Activated effector memory CD4-positive, alpha-beta T cell treated with anti-CD3 and anti-CD28 coated beads, Interleukin-2, amount 50 U/mL, for 16 hours (primary cell): ENCODE measurements around the gene RILPL1.
"Not testable (repeated sequence)": the region's sequence is repeated elsewhere in the genome, so short reads cannot be mapped to it uniquely, and the experiment has no call there.

ENCODE experiments used
- DNase-seq: peaks from one replicate; pipeline ENCODE4 v3.0.0-alpha.2; 2020

RILPL1 gene

DNA sequence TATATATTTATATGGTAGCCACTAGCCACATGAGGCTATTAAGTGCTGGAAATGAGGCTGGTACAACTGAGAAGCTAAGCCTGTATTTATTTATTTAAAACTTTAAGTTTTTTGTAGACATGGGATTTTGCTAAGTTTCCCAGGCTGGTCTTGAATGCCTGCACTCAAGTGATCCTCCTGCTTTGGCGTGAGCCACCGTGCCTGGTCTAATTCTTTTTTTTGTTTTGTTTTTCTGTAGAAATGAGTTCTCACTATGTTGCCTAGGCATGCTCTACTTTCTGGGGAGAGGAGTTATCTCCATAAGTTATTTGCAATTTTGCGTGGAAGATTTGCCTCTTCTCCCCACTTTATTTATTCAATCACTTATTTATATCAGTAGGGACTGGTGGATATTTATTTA, 80.4 kb downstream of the RILPL1 start:
- no peak for DNase-seq

DNA sequence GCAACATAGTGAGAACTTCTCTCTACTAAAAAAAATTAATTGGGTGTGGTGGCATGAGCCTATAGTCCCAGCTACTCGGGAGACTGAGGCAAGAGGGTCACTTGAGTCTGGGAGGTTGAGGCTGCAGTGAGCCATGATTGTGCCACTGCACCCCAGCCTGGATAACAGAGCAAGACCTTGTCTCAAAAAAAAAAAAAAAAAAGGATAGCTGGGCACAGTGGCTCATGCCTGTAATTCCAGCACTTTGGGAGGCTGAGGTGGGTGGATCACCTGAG, 81.3 kb downstream of the RILPL1 start:
- DNase-seq: not testable (repeated sequence)

DNA sequence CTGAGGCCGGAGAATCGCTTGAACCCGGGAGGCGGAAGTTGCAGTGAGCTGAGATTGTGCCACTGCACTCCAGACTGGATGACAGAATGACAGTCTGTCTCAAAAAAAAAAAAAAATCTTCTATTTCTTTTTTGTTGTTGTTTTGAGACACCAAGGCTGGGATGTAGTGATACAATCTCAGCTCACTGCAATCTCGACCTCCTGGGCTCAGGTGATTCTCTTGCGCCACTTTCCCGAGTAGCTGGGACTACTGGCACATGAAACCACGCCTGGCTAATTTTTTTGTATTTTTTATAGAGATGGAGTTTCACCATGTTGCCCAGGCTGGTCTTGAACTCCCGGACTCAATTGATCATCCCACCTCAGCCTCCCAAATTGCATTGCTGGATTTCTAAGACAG, 82.9 kb downstream of the RILPL1 start:
- DNase-seq: no peak

DNA sequence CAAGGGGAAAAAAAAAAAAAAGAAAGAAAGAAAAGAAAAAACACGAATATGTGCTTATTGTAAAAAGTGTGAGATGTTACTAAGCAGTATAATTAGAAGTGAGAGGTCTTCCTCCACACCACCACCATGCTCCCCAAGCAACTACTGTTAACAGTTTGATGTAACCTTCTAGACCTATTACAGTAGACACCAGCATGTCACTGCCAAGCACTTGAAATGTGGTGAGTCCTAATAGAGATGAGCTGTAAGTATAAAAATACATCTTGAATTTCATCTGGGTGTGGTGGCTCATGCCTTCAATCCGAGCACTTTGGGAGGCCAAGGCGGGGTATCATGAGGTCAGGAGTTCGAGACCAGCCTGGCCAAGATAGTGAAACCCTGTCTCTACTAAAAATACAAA, 83.7 kb downstream of the RILPL1 start:
- DNase-seq: no peak

DNA sequence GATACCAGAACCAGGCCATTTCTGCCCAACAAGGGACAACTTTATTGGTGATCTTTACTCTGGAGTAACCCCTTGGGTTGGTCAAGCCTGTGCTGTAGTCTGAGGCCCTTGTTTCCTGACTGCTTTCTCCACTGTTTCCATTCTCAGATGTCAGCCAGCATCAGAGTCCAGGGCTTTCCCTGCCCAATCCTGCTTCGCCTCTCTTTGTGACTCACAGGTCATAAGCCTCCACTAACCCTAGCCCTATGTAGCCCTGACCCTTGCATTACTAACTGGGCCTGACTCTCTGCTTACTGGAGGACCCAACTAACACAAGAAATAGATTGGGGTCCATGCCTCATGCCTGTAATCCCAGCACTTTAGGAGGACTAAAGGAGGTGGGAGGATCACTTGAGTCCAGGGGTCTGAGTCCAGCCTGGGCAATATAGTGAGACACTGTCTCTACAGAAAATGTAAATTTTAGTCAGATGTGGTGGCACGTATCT, 84.2 kb downstream of the RILPL1 start:
- no peak for DNase-seq

DNA sequence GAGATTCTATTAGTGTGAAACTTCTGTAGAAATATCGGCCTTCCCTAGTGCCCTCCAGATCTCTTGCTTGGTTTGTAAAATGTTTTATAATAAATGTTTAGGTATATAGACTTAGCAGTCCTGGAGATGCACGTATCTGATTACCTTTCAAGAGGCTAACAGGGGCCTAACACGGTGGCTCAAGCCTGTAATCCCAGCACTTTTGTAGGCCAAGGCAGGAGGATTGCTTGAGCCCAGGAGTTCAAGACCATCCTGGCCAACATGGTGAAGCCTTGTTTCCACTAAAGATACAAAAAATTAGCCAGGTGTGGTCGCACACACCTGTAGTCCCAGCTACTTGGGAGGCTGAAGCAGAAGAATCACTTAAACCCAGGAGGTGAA, 87.2 kb downstream of the RILPL1 start:
- no peak for DNase-seq

DNA sequence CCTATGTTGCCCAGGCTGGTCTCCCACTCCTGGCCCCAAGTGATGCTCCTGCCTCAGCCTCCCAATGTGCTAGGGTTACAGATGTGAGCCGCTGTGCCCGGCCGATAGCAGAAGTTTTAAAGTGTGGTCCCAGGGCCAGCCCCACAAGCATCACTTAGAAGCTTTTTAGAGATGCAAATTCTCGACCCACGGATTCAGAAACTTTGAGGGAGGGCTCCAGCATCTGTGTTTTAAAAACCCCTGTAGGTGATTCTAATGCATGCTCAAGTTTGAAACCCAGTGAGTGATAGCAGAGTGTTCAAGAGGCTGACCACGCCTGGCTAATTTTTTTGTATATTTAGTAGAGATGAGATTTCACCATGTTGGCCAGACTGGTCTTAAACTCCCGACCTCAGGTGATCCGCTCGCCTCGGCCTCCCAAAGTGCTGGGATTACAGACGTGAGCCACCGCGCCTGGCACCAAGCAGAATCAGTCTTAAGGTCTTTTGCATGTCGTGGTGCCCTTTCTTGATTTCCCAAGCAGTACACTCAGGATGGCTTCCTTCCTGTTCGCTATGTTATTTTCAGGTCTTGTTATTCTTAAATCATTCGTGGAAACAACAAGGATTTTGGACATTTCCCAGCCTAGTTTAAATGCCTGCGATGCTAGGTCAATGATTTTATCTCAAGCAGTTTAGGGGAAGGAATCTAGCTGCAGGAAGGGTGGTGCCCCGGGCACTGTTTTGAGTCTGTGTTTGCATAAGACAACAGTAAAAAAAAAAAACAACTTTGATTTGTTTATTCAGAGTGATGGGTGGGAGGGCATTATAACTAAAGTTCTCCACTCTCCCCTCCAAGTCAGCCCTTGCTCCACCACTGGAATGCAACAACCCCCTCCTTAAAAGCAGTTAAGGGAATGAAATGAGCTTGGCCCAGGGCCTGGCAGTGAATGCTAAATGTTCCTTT, 87.9 kb downstream of the RILPL1 start:
- no peak for DNase-seq

DNA sequence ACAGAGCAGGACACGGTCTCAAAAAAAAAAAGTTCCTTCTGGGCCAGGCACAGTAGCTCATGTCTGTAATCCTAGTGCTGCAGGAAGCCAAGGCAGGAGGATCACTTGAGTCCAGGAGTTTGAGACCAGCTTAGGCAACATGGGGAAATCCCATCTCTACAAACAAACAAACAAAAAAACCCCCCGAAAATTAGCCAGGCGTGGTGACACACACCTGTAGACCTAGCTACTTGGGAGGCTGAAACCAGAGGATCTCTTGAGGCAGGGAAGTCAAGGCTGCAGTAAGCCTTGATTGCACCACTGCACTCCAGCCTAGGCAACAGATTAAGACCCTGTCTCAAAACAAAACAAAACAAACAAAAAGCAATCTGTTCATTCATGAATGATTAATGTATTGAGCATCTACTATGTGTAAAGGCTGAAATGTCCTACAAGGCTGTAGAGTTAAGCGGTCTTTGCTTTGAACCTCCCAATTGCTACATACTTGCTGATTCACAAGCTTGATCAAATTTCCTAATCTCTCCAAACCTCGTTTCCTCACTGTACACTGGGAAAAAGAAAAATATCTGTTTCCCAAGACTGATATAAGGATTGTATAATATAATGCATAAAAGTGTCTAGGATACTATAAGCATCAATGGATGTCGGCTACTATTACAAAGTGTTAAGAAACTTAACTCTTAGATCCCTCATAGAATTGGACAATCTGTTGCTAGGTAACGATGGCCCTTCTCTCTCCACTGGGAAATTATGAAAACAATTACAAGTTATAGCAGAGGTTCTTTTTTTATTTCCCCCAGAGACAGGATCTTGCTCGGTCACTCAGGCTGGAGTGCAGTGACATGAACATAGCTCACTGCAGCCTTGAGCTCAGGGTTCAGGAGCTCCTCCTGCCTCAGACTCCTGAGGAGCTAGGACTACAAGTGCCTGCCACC, 89.2 kb downstream of the RILPL1 start:
- DNase-seq: no peak

DNA sequence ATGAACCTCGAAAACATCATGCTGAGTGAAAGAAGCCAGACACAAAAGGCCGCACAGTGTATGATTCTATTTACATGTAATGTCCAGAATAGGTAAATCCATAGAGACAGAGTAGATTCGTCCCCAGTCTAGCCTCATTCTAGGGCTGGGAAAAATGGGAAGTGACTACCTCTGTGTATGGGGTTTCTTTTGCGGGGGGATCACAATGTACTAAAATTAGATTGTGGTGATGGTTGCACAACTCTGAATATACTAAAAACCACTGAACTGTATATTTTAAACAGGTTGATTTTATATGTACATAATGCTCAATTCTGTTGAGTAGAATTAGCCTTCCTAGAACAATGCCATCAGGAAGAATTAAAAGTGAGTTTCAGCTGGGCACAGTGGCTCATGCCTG, 90.7 kb downstream of the RILPL1 start:
- DNase-seq: no peak

DNA sequence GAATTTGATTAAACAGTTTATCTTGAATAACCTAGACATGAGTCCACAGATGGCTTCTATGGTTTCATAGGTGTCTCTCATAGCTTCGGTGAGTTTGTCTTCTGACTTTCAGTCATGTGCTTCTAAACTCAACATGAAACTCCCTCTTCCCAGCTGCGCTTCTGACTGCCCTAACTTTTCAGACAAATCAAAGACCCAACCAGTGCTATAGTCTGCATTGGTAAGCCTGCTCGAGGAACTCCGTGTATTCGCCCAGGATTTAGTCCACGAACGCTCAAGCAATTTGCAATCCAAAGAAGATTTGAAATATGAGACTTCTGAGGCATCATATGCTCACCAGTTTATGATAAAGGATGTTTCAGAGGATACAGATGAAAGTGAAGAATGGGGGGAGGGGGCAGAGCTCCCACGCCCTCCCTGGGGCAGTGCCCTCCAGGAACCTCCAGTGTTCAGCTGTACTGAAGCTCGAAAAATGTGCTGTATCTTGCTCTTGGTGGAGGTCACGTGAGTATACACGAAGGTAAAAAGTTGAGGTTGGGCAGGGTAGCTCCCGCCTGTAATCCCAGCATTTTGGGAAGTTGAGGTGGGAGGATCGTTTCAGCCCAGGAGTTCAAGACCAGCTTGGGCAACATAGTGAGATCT, 91.9 kb downstream of the RILPL1 start:
- no peak for DNase-seq

DNA sequence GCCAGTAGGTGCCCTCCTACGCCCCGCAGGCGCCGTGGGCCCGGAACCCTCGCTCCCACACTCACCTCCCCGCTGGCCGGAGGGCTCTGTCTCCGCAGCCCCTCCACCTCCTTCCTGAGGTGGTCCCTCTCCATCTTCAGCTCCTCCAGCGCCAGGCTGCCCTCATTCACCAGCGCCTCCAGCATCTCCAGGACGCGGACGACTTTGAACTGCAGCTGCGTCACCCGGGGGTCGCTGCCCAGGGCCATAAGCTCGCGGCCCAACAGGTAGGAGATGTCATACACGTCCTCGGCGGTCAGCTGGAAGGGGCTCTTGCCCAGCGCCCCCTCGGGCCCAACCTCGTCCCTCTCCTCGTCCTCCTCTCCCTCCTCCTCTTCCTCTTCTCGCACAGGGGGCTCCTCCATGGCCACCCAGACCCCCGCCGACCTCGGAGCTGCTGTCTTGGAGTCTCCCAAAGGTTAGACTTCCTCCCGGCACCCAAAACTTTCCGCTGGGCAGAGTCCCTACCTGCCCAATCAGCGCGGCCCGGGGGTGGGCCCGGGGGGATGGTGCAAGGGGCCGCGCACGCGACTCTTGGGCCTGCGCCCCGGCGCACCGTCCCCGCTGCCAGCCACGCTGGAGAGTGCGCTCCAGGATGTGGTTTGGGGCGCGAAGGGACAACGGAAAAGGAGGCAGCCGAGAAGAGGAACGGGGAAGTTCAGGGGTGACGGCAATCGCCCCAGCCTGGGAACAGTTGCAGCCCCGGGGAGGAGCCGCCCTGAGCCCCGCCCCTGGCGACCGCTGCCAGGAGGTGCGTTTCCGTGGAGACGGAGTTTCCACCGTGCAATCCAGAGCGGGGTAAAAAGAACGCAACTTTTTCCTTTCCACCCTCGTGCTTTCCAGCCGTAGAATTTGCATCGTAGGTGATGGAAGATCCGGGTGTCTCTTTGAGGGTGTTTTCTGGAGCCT, 97.2 kb downstream of the RILPL1 start, which contains the start of gene RILPL2:
RILPL2 (minus strand) TSS at position 668 of the 948 bp plus-strand sequence; CDS start at position 404, 264 bp downstream.
- DNase-seq: peak; percentile 98

DNA sequence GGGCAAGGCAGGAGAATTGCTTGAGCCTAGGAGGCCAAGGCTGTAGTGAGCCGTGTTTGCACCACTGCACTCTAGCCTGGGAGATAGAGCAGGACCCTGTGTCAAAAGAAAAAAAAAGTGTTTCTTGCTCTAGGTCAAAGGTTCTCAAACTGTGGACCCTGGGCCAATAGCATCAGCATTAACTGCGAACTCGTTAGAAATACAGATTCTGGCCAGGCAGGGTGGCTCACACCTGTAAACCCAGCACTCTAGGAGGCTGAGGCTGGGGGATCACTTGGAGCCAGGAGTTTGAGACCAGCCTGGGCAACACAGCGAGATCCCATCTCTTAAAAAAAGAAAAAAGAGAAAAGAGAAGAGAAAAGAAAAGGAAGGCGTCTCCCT, 97.9 kb downstream of the RILPL1 start:
- no peak for DNase-seq

DNA sequence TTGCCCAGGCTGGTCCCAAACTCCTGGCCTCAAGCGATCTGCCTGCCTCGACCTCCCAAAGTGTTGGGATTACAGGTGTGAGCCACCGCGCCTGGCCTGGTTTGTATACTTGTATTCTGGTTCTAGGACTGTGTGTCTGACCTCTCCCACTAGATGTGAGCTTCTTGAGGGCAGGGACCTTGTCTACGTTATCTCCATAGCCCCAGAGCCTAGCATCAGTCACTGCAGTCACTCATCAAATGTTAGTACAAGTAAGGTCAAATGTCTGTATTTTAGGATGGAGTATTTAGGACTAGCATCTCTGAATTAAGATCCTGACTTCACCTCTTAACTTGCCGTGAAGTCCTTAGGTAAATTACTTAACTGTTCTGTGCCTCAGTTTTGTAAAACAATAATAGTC, 99.9 kb downstream of the RILPL1 start:
- DNase-seq: no peak

DNA sequence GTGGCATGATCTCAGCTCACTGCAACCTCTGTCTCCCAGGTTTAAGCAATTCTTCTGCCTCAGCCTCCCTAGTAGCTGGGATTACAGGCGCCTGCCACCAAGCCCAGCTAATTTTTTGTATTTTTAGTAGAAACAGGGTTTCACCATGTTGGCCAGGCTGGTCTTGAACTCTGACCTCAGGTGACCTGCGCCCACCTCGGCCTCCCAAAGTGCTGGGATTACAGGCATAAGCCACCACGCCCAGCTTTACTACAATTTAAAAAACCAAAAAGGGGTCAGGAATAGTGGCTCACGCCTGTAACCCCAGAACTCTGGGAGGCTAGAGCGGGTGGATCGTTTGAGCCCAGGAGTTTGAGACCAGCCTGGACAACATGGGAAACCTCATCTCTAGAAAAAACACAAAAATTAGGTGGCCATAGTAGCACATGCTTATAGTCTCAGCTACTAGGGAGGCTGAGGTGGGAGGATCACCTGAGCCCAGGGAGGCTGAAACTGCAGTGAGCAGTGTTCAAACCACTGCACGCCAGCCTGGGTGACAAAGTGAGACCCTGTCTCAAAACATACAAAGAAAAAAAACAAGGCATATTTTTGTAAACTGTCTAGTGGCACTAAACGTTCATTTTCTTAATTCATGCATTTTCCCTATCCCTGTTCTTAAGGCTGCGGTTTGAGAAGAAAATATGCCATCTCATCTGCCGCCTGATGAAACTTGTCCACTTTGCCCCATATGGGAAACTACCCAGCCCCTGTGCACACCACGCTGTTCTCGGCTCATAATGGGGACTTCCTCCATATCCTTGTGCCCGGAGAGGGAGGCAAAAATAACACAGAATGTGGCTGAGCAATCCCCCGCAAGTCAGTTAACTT, 101.3 kb downstream of the RILPL1 start:
- peak; percentile 80 for DNase-seq

DNA sequence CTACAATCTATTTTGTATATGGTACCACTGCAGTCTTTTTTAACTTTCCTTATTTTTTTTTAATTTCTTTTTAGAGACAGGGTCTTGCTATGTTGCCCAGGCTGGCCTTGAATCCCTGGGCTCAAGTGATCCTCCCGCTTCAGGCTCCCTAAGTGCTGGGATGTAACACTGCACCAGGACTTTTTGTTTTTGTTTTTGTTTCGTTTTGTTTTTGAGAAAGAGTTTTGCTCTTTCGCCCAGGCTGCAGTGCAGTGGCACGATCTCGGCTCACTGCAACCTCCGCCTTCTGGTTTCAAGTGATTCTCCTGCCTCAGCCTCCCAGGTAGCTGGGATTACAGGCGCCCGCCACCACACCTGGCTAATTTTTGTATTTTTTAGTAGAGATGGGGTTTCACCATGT, 104.4 kb downstream of the RILPL1 start:
- DNase-seq: not testable (repeated sequence)

DNA sequence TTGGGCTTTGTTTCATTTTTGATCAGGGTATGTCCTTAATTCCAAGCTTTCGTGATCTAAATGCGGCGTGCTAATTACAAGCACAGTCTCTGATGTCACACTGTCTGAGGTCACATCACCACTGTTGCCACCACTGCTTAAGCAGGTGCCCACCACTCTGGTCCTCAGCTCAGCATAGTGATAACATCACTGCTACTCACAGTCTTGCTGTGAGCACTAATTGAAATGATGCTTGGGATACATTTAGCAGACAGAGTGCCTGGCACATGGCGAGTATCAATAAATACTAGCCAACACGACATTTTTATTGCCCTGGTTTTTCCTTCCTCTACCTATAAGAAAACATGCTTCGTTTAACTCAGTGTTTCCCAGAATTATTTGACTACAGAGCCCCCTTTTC, 104.9 kb downstream of the RILPL1 start:
- no peak for DNase-seq

DNA sequence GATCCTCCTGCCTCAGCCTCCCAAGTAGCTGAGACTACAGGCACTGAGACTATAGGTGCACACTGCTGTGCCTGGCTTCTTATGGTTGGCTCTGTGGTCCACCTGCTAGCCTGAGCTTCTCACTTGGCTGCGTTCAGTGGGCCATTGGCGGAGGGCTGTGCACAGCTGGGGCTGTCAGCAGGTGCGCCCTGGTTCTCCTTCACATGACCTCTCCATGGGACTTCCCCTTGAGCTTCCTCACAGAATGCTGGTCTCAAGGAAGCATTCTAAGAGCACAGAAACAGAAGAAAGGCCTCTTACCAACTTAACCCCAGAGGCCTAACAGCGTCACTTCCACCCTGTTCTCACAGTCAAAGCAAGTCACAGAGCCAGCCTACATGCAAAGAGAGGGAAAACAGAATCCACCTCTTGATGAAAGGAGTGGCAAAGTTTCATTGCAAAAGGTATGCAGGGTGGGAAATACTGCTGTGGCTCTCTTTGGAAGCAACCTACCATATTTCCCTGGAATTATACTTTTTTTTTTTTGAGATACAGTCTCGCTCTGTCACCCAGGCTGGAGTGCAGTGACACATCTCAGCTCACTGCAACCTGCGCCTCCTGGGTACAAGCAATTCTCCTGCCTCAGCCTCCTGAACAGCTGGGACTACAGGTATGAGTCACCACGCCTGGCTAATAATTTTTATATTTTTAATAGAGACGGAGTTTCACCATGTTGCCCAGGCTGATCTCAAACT, 106.3 kb downstream of the RILPL1 start:
- DNase-seq: peak; percentile 74

DNA sequence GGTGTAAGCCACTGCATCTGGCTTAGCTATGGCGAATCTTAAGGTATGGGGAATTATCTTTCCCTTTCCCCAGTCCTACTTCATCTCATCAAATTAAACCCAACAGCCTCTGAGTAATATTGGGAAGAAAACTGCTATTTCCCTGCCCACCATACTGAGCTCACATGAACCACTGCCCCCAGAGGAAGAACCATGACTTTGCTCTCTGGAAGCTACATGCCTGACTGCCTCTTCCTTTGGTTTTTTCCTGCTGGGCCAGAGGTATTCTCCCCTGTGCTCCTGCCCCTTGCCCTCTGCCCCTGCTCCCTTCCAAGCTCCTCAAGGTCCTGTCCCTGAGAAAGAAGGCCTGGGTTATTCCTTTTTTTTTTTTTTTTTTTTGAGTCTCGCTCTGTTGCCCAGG, 112.2 kb downstream of the RILPL1 start:
- no peak for DNase-seq
